IPS-11a (cell line): ENCODE data around the gene CENPB.
"Not testable (repeated sequence)": the region's sequence is repeated elsewhere in the genome, so short reads cannot be mapped to it uniquely, and the experiment has no call there.

ENCODE experiments used
- H3K4me3 ChIP-seq: one replicate; pipeline ENCODE4 v1.5.1; 2013; ENCODE audit warnings: low read depth, low read length, control low read depth

The CENPB gene

GRCh38 chr20:3811467-3812258 is 25.1 kb upstream of the CENPB start:
- H3K4me3 ChIP-seq = no peak overlapping the region

- H3K4me3 ChIP-seq = no peak overlapping the region
Measured at GRCh38 chr20:3808544-3808943, 22.0 kb upstream of the CENPB start.

GRCh38 chr20:3804781-3805180 is 18.2 kb upstream of the CENPB start:
- no peak overlapping the region for H3K4me3 ChIP-seq

- no peak overlapping the region for H3K4me3 ChIP-seq
Measured at GRCh38 chr20:3804254-3804751, 17.8 kb upstream of the CENPB start.

- no peak overlapping the region for H3K4me3 ChIP-seq
Measured at GRCh38 chr20:3803854-3804253, 17.3 kb upstream of the CENPB start.

GRCh38 chr20:3803289-3803688 is 16.7 kb upstream of the CENPB start:
- no peak overlapping the region for H3K4me3 ChIP-seq

- no peak overlapping the region for H3K4me3 ChIP-seq
Measured at GRCh38 chr20:3802524-3803239, 16.1 kb upstream of the CENPB start.

- no peak overlapping the region for H3K4me3 ChIP-seq
Measured at GRCh38 chr20:3801846-3802245, 15.3 kb upstream of the CENPB start.

- H3K4me3 ChIP-seq = no peak overlapping the region
Measured at GRCh38 chr20:3801299-3801698, 14.8 kb upstream of the CENPB start.

- no peak overlapping the region for H3K4me3 ChIP-seq
Measured at GRCh38 chr20:3800878-3801260, 14.3 kb upstream of the CENPB start.

GRCh38 chr20:3800256-3800877 is 13.8 kb upstream of the CENPB start:
- no peak overlapping the region for H3K4me3 ChIP-seq

GRCh38 chr20:3798908-3799248 is 12.3 kb upstream of the CENPB start:
- no peak overlapping the region for H3K4me3 ChIP-seq

- H3K4me3 ChIP-seq = no peak overlapping the region
Measured at GRCh38 chr20:3798373-3798768, 11.8 kb upstream of the CENPB start.

GRCh38 chr20:3797592-3798372 is 11.2 kb upstream of the CENPB start:
- no peak overlapping the region for H3K4me3 ChIP-seq

- H3K4me3 ChIP-seq = peak overlapping the region; percentile 46
Measured at GRCh38 chr20:3797226-3797545, 10.6 kb upstream of the CENPB start.

- H3K4me3 ChIP-seq = peak overlapping the region; percentile 46
Measured at GRCh38 chr20:3796477-3797225, 10.1 kb upstream of the CENPB start.

GRCh38 chr20:3795511-3796468 is 9.2 kb upstream of the CENPB start, which contains the start of gene CDC25B:
TSS of gene CDC25B (plus strand) at chr20:3796310. CDS start at chr20:3796532, 222 bp downstream.
- peak within 1 kb of the TSS; percentile 72 for H3K4me3 ChIP-seq

GRCh38 chr20:3794701-3795420 is 8.3 kb upstream of the CENPB start:
- peak overlapping the region; percentile 72 for H3K4me3 ChIP-seq

GRCh38 chr20:3794168-3794567 is 7.6 kb upstream of the CENPB start:
- not testable (repeated sequence) for H3K4me3 ChIP-seq
